ENCODE measurements around the gene TOM1L2.

TOM1L2 gene

DNA sequence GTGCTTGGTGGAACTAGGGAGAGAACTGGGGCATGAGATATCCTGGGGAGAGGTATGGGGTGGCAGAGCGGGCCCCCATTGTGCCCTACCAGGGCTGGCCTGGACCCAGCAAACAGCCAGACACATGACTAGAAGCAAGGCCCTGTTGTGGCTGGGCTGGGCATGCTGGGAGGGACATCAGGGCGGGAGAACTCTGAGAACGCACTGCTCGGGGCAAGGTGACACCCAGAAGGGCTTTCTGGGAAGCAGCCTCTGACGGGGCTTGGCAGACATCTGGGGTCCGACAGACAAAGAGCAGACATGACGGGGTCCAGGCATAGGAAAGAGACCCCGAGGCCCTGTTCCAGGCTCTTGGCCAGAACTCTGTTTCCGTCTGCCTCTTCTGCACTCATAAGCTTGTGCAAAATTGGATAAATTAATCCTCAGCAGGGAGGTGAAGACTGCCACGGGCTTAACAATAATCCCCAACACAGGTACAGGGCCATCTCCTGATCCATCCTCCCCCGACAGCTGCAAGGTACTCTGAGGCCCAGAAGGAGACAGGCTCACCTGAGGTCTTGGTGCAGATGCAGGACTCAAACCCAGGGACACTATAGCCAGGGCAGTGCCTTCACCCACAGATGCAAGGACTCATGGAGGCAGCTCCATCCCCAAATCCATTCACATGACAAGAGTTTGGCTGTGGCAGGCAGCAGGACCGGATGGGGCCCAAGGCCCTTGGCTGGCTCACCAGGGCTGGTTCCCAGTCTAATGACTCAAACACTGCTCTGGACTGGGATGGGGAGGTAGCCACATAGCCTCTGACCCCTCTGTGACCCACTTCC is 140.8 kb downstream of the TOM1L2 start:
- H3K4me1 ChIP-seq (ENCODE audit: control insufficient read depth, insufficient read depth, low read length) = peaks cover 17% of the 10 kb centered on the region
- no peak overlapping the region for H3K9ac ChIP-seq (ENCODE audit: low read depth, low read length)
- no peak overlapping the region for H3K4me3 ChIP-seq (ENCODE audit: low read length)
- no peak overlapping the region for H3K4me2 ChIP-seq (ENCODE audit: low read length)
- no peaks in the 10 kb centered on the region for H3K27me3 ChIP-seq (ENCODE audit: control insufficient read depth, insufficient read depth, low read length)
- peaks cover 12% of the 10 kb centered on the region for H3K36me3 ChIP-seq (ENCODE audit: insufficient read depth, low read length)
- H3K9me3 ChIP-seq (replicated peaks; ENCODE audit: low read length) = no peaks in the 10 kb centered on the region

DNA sequence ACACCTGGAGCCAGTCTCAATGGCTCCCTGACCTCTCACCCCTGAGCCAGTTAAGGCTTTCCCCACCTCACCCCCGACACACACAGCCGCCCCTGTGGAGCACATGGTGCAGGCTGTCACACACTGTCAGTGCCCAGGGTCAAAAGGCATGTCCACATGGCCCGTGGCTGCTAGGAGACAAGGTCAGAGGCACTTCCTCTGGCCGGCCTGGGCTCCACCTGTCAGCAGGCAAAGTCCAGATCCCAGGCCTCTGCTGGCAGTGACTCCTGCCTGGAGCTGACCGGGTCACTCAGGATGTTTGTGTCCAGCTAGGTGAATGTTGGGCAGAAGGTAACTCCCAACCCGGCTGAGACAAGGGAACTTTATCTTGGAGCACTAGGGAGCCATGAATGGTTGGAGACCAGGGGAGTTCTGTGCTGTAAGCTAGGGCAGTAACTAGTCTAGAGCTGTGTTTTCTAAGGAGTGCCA is 141.4 kb downstream of the TOM1L2 start:
- H3K9ac ChIP-seq (ENCODE audit: low read depth, low read length) = no peak overlapping the region
- H3K4me2 ChIP-seq (ENCODE audit: low read length) = no peak overlapping the region
- H3K4me1 ChIP-seq (ENCODE audit: control insufficient read depth, insufficient read depth, low read length) = peaks cover 16% of the 10 kb centered on the region
- no peaks in the 10 kb centered on the region for H3K9me3 ChIP-seq (replicated peaks; ENCODE audit: low read length)
- no peaks in the 10 kb centered on the region for H3K27me3 ChIP-seq (ENCODE audit: control insufficient read depth, insufficient read depth, low read length)
- peaks cover 12% of the 10 kb centered on the region for H3K36me3 ChIP-seq (ENCODE audit: insufficient read depth, low read length)
- no peak overlapping the region for H3K4me3 ChIP-seq (ENCODE audit: low read length)

DNA sequence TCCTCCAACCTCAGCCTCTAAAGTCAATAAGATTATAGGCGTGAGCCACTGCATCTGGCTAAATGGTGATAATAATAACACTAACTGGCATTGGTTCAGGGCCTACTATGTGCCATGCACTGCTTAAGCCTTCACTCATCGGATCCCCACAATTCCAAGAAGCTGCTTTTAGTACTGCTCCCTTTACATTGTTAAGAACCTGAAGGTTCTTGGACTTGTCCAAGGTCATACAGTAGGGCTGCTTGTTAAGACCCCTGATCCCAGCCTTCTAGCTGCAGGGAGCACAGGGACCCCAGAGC is 142.0 kb downstream of the TOM1L2 start:
- Histone ChIP-seq H3K9ac (ENCODE audit: low read depth, low read length) (no peak overlapping the region), H3K4me2 (ENCODE audit: low read length) (no peak overlapping the region), H3K27me3 (ENCODE audit: control insufficient read depth, insufficient read depth, low read length) (no peaks in the 10 kb centered on the region), H3K4me3 (ENCODE audit: low read length) (no peak overlapping the region), H3K9me3 (replicated peaks; ENCODE audit: low read length) (no peaks in the 10 kb centered on the region), H3K36me3 (ENCODE audit: insufficient read depth, low read length) (peaks cover 12% of the 10 kb centered on the region), H3K4me1 (ENCODE audit: control insufficient read depth, insufficient read depth, low read length) (peaks cover 16% of the 10 kb centered on the region)

DNA sequence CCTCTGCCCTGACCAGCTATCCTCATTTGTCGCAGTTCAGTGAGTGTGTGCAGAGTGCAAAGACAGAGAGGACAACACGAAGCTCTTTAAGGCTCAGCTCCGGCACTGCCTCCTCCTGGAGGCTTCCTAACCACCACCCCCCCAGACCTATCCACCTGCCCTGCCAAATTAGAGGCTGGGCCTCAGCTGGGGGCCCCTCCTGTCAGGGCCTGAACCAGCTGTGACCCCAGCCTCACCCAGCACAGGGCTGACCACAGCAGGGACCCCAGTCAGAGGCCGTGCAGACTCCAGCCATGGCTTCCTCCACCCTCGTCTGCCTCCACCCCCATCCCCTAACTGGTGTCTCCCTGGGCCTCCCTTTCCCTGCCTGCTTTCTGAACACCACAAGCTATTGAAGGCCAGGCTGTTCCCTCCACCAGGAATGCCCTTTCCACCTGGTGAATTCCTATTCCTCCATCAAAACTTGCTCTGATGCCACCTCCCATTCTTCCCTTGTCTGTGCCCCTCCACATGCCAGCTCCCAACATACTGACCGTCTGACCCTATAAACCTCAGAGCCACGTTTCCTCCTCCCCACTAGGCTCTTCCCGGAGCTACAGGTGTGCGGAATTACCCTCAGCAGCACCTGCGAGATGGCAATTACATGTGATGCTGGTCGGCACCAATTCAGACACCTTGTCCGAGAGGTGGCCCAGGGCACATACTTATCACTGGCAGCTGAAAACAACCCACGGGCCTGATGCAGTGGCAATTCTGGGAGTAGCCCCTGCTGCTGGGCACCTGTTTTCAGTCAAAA is 144.2 kb downstream of the TOM1L2 start:
- Histone ChIP-seq H3K9me3 (replicated peaks; ENCODE audit: low read length) (no peaks in the 10 kb centered on the region), H3K4me1 (ENCODE audit: control insufficient read depth, insufficient read depth, low read length) (peaks cover 28% of the 10 kb centered on the region), H3K4me3 (ENCODE audit: low read length) (no peak overlapping the region)

DNA sequence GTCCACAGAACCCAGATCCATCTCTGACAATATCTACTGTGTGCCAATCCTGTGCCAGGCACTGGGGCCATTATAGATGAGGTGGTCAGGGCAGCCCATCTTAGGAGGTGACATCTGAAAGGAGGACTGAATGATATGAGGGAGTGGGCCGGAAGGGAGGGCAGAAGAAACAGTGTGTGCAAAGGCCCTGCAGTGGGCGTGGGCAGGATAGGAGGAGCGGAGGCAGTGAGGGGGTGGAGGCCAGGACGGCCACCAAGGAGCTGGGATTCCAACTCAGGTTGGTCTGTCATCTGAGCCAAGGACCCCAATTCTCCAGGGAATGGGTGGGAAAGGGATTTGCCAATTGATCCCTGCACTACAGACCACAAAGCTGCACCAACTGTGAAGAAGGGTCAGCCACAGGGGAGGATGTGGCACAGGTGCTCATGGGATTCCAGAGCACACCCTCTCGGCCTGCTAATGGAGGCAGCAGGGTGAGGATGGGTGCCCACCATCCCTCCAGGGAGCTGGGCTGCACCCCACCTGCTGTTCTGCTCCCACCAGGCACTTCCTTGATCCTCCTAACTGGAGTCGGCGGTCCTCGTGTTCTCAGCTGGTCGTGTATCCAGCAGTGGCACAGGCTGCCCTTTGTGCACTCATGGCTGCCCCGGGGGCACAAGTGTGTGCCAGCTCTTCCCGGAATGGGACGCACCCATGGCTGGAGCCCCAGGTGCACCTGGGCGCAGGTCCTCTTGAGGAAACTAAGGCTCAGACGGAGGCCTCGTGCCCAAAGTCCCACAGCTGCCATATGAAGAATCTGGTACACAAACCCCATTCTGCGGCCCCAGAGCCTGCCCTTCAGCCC is 145.0 kb downstream of the TOM1L2 start:
- H3K4me1 ChIP-seq (ENCODE audit: control insufficient read depth, insufficient read depth, low read length) = peaks cover 36% of the 10 kb centered on the region
- H3K9me3 ChIP-seq (replicated peaks; ENCODE audit: low read length) = no peaks in the 10 kb centered on the region
- H3K36me3 ChIP-seq (ENCODE audit: insufficient read depth, low read length) = peaks cover 12% of the 10 kb centered on the region
- H3K4me3 ChIP-seq (ENCODE audit: low read length) = no peak overlapping the region
- H3K27me3 ChIP-seq (ENCODE audit: control insufficient read depth, insufficient read depth, low read length) = no peaks in the 10 kb centered on the region
- H3K4me2 ChIP-seq (ENCODE audit: low read length) = no peak overlapping the region
- no peak overlapping the region for H3K9ac ChIP-seq (ENCODE audit: low read depth, low read length)

More for the DNA sequence above, 144.2 kb downstream of the TOM1L2 start:
- H3K36me3 ChIP-seq (ENCODE audit: insufficient read depth, low read length) = peaks cover 12% of the 10 kb centered on the region
- H3K27me3 ChIP-seq (ENCODE audit: control insufficient read depth, insufficient read depth, low read length) = no peaks in the 10 kb centered on the region
- H3K4me2 ChIP-seq (ENCODE audit: low read length) = no peak overlapping the region
- no peak overlapping the region for H3K9ac ChIP-seq (ENCODE audit: low read depth, low read length)

DNA sequence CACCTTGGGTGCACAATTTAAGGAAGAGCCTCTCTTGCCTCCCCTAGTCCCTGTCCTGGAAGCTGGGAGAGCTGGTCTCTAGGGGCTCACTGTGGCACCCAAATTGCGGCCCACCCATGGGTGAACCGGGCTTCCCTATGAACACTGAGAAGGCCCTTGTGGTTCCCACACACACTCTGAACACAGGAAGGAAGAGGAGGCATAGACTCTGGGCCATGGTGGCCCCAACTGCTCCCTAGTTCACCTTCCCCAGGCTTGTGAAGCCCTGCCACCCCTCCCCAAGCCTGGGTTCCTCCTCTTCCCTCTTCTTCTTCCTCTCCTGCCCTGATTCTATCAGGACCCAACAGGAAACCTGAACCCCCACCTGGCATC is 145.9 kb downstream of the TOM1L2 start:
- H3K9me3 ChIP-seq (replicated peaks; ENCODE audit: low read length) = no peaks in the 10 kb centered on the region
- no peak overlapping the region for H3K4me3 ChIP-seq (ENCODE audit: low read length)
- no peak overlapping the region for H3K9ac ChIP-seq (ENCODE audit: low read depth, low read length)
- no peaks in the 10 kb centered on the region for H3K27me3 ChIP-seq (ENCODE audit: control insufficient read depth, insufficient read depth, low read length)
- peaks cover 39% of the 10 kb centered on the region for H3K4me1 ChIP-seq (ENCODE audit: control insufficient read depth, insufficient read depth, low read length)
- peaks cover 12% of the 10 kb centered on the region for H3K36me3 ChIP-seq (ENCODE audit: insufficient read depth, low read length)
- H3K4me2 ChIP-seq (ENCODE audit: low read length) = no peak overlapping the region

DNA sequence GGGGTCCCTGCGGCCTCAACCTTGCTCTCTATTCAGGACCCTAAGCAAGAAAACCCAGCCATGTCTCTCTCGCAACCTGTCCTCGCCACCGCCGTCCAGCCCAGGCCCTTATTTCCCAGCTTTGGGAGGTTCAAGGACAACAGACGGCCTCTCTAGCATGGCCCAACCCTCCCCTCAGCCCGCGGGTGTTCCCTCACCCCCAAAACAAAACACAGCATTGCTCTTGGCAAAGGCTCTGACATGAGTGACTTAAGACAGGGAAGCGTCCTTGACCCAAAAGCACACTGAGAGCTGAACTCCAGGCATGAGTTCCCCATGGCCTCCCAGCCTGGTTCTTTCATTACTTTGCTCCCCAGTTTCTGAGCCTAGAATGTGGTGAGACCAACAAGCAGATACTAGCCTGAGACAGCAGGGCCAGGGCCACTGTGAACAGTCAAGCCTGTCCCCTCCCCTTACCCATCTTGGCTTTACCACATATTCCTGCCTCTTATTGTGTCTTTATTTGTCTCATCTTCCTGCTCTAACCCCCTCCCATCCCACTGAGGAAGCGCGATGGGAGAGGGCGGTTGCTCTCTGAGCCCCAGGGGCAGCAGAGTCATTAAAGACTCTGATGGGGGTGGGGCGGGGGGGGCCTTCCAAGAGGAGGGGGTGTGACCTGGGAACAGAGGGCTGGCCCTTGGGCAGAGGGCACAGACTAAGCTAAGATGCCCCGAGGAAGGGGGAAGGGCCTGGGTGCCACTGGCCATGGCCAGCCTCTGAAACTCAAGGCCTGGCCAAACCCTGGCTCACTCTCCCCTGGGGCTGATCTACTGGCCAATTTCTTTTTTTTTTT is 147.2 kb downstream of the TOM1L2 start:
- Histone ChIP-seq H3K4me1 (ENCODE audit: control insufficient read depth, insufficient read depth, low read length) (peaks cover 44% of the 10 kb centered on the region), H3K36me3 (ENCODE audit: insufficient read depth, low read length) (peaks cover 9% of the 10 kb centered on the region), H3K9ac (ENCODE audit: low read depth, low read length) (no peak overlapping the region), H3K27me3 (ENCODE audit: control insufficient read depth, insufficient read depth, low read length) (no peaks in the 10 kb centered on the region), H3K4me2 (ENCODE audit: low read length) (no peak overlapping the region), H3K4me3 (ENCODE audit: low read length) (no peak overlapping the region), H3K9me3 (replicated peaks; ENCODE audit: low read length) (no peaks in the 10 kb centered on the region)

DNA sequence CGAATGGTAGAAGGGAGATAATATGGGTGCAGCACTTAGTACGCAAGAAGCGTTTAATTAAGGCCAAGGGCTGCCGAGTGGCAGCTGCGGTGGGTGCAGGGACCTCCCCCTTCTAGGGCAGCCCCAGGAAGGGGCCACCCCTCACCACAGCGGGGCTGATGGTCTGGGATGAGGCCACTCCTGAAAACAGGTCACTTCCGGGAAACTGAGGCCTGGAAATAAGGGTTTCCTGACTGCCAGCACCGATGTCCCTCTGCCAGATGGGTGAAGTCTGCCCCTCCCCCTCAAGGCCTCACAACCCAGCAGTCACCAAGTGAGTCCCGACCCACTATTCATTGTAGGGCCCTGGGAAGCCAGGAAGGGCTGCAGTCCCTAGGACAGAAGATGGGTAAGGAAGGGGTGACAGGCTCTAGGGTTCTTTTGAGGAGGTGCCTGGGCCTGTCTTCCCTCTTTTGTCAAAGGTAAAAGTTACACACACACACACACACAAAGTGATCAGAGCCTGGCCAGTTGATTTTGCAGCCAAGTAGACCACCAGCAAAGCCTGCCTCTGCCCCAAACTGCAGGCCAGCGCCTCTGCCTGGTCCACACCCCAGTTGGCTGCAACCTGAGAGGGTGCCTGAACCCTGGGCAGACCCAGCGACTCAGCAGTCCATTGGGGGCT is 147.9 kb downstream of the TOM1L2 start:
- H3K9ac ChIP-seq (ENCODE audit: low read depth, low read length) = peak overlapping the region; percentile 56
- peaks cover 9% of the 10 kb centered on the region for H3K36me3 ChIP-seq (ENCODE audit: insufficient read depth, low read length)
- H3K27me3 ChIP-seq (ENCODE audit: control insufficient read depth, insufficient read depth, low read length) = no peaks in the 10 kb centered on the region
- peaks cover 52% of the 10 kb centered on the region for H3K4me1 ChIP-seq (ENCODE audit: control insufficient read depth, insufficient read depth, low read length)
- peak overlapping the region; percentile 75 for H3K4me2 ChIP-seq (ENCODE audit: low read length)
- peak overlapping the region; percentile 57 for H3K4me3 ChIP-seq (ENCODE audit: low read length)
- no peaks in the 10 kb centered on the region for H3K9me3 ChIP-seq (replicated peaks; ENCODE audit: low read length)

DNA sequence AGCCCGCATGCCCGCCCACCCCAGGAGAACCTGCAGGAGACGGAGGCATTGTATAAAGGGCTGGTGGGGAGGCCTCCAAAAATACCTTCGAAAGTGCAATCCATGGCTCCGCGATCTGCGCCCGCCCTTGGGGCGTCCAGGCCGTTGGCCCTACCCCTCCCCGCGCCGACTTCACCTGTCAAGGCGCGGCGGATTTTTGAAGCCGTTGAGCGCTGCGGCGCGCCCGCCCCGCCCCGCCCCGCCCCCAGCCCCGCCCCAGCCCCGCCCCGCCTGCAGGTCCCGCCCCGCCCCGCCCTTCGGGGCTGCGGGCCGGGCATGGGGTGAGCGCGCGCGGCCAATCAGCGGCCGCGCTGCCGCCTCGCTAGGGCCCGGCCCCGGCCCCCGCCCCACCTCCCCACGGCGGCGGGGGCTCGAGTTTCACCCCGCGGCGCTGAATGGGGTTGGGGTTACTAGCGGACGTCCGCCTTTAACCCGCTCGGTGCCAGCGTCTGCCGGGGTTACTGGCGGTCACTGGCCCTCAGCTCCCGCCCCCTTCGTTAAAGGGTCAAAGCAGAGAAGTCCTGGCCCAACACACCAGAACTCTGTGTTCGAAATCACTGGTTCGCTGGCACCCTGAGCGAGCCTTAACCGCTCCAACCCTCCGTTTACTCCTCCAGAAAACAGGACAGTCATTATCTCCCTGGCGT is 148.6 kb downstream of the TOM1L2 start:
- H3K4me1 ChIP-seq (ENCODE audit: control insufficient read depth, insufficient read depth, low read length) = peaks cover 52% of the 10 kb centered on the region
- no peaks in the 10 kb centered on the region for H3K9me3 ChIP-seq (replicated peaks; ENCODE audit: low read length)
- H3K9ac ChIP-seq (ENCODE audit: low read depth, low read length) = peak overlapping the region; percentile 56
- no peaks in the 10 kb centered on the region for H3K27me3 ChIP-seq (ENCODE audit: control insufficient read depth, insufficient read depth, low read length)
- H3K4me3 ChIP-seq (ENCODE audit: low read length) = peak overlapping the region; percentile 66
- peak overlapping the region; percentile 90 for H3K4me2 ChIP-seq (ENCODE audit: low read length)
- peaks cover 16% of the 10 kb centered on the region for H3K36me3 ChIP-seq (ENCODE audit: insufficient read depth, low read length)

DNA sequence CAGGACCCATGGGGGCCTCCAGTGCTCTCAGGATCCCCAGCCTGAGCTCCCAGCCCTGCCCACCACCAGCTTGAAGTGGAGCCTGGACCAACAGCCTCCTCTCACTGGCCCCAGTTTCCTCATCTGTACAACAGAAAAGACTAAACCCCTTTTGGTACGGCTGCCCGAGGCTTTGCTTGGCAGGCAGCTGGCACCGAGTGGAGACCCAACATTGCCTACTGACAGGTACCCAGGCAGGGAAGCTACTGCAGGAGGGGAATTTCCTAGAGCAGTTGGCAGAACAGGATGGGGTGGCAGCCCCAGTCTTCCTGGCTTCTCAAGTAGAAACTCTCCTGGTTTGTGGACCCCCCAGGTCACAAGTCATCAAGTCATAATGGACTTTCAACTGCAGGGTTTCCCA is 149.6 kb downstream of the TOM1L2 start:
- Histone ChIP-seq H3K36me3 (ENCODE audit: insufficient read depth, low read length) (peaks cover 22% of the 10 kb centered on the region), H3K27me3 (ENCODE audit: control insufficient read depth, insufficient read depth, low read length) (no peaks in the 10 kb centered on the region), H3K9ac (ENCODE audit: low read depth, low read length) (no peak overlapping the region), H3K4me1 (ENCODE audit: control insufficient read depth, insufficient read depth, low read length) (peaks cover 52% of the 10 kb centered on the region), H3K9me3 (replicated peaks; ENCODE audit: low read length) (no peaks in the 10 kb centered on the region), H3K4me2 (ENCODE audit: low read length) (peak overlapping the region; percentile 90), H3K4me3 (ENCODE audit: low read length) (peak overlapping the region; percentile 66)

All from skeletal muscle satellite cell (primary cell).